HK-2 (cell line): ENCODE results near the gene GOLGB1.
"Not testable (repeated sequence)": the region's sequence is repeated elsewhere in the genome, so short reads cannot be mapped to it uniquely, and the experiment has no call there.

Experiments used
- DNase-seq: peaks from one replicate; pipeline ENCODE4 v3.0.0-alpha.2; 2018; ENCODE audit not compliant: unreplicated experiment

GOLGB1 gene

GRCh38 chr3:121747976-121748375, 1.6 kb downstream of the GOLGB1 start:
- no peak for DNase-seq

DNA sequence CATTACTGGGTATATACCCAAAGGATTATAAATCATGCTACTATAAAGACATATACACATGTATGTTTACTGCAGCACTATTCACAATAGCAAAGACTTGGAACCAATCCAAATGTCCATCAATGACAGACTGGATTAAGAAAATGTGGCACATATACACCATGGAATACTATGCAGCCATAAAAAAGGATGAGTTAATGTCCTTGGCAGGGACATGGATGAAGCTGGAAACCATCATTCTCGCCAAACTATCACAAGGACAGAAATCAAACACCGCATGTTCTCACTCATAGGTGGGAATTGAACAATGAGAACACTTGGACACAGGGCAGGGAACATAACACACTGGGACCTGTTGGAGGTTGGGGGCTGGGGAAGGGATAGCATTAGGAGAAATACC, 6.4 kb downstream of the GOLGB1 start:
- not testable (repeated sequence) for DNase-seq

- no peak for DNase-seq
These were observed 8.6 kb downstream of the GOLGB1 start for GRCh38 chr3:121740896-121741295.

- DNase-seq: no peak
These were observed 9.6 kb downstream of the GOLGB1 start for GRCh38 chr3:121739902-121740301.

DNA sequence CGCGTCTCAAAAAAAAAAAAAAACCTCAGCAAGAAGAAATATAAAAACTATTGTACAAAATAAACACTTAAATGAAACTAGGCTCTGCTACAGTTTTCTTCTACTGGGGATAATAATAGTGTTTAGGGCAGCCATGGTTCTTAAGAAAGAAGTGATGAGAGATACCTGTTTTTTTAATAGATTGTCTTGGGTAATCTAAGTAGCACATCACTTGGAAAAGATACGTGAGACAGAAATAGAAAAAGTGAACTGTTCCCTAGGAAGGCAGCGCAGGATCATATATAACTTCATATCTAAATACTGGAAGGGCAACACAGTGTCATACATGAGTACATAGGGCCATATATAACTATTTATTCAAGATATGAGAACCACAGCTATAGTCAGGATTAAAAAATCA, 11.9 kb downstream of the GOLGB1 start:
- DNase-seq: no peak

GRCh38 chr3:121736112-121736511, 13.4 kb downstream of the GOLGB1 start:
- no peak for DNase-seq

- DNase-seq: no peak
These were observed 14.4 kb downstream of the GOLGB1 start for GRCh38 chr3:121735047-121735696.

DNA sequence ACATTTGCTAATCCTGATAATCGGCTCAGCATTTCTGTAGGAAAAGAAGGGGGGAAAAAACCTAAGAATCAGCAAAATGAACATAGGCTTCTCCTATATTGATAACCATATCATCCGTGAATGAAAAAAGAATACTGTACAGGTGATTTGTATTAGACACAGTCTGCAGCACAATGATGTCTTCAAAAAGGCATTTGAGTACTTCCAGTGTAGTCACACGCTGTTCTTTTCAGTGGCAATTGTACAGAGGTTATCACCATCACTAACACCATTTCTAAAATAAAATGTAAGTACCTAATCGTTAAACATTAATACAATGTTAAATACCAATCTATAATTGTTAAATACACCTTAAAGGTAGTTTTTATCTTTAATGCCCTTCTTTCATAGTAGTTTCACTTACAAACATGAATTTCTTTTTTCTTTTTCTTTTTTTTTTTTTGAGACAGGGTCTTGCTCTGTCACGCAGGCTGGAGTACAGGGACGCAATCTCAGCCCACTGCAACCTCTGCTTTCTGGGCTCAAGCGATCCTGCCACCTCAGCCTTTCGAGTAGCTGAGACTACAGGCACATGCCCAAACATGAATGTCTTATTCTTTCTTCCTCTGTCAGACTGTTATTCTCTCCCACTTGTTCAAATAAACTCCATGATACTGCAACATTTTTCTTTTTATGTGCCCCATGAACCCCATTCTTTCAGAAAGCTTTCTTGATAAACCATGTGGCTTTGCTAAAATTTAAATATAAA, 18.4 kb downstream of the GOLGB1 start:
- no peak for DNase-seq

GRCh38 chr3:121724130-121724529, 25.4 kb downstream of the GOLGB1 start:
- DNase-seq: no peak

DNA sequence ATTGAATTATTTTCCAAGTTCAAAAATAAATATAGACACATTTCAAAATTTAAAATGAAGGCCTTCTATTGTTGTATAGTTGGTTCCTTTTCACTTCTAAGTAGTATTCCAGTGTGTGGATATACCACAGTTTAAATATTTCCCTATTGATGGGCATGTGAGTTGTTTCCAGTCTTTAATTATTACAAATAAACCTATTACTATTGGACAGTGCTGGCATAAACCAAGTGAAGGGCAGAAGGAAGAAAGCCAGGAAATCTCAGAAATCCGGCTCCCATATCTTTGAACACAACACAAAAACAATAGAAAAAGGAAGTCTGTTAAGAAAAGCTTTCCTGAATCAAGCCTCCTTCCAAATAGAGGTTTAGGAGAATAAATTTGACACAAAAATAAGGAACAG, 26.1 kb downstream of the GOLGB1 start:
- no peak for DNase-seq

DNA sequence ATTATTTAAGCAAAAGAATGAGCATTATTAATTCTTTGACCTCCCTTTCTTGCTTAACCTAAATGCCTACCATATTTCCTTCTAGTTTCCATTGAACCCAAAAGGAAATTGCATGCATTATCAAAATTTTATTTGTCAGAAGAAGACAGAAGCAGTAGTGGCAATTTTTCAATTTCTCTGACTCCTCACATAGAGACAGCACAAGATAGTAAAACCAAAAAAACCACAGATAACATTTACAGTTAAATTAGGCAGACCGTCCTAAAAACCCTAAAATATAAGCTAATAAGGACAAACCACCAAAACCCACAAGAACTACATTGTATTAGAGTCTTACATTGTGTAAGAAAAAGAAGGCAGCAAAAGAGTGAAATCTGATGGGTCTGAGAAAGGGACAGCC, 27.1 kb downstream of the GOLGB1 start:
- DNase-seq: no peak

GRCh38 chr3:121720163-121720562, 29.4 kb downstream of the GOLGB1 start:
- DNase-seq: no peak

DNA sequence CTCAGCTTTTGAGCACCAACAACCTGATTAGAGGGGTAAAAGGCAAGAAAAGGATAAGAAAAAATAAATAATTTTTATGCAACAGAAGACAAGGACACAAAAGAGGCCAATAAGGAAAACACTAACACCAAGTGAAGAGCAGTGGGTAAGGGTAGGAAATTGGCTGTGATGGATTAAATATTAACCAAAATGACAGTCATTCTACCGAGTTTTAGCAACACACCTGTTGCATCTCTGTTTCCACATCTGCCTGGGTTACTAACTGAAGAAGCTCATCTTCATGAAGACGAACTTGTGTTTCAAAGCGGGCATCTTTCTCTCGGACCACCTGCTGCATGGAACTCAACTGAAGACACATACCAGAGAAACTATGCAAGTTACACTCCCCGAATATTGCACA, 30.1 kb downstream of the GOLGB1 start:
- DNase-seq: no peak

DNA sequence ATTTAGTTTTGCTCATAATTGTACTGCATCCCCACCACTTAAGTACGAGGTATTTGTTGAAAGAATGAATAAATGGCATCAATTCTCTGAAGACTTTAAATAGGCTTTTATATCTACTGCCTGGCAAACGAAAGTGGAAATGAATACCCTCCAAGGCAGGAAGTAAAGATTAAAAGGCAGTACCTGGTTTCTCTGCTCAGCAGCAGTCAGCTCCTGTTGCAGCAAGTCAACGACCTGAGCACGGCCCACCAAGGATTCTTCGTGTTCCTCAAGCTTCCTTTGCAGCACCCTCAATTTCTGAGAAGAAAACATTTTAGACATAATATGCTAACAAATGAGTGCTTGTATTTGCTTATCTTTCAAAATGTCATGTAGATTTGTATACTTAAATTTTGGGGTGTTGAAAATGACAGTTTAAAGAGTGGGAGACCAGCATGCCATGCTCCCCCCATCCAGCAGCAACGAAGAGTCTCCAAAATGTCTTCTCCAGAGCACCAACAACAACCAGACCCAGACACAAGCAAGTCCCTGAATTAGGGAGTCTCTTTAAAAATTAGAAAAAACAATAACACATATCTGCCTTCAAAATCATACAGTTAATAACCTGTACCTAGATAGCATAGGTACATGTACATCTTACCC, 31.2 kb downstream of the GOLGB1 start:
- DNase-seq: no peak

GRCh38 chr3:121710347-121710746, 39.2 kb downstream of the GOLGB1 start:
- no peak for DNase-seq

- no peak for DNase-seq
These were observed 41.8 kb downstream of the GOLGB1 start for GRCh38 chr3:121707531-121708273.

GRCh38 chr3:121705541-121705940, 44.0 kb downstream of the GOLGB1 start:
- no peak for DNase-seq

GRCh38 chr3:121703973-121704372, 45.6 kb downstream of the GOLGB1 start:
- no peak for DNase-seq

- no peak for DNase-seq
These were observed 50.6 kb downstream of the GOLGB1 start for GRCh38 chr3:121698901-121699300.

DNA sequence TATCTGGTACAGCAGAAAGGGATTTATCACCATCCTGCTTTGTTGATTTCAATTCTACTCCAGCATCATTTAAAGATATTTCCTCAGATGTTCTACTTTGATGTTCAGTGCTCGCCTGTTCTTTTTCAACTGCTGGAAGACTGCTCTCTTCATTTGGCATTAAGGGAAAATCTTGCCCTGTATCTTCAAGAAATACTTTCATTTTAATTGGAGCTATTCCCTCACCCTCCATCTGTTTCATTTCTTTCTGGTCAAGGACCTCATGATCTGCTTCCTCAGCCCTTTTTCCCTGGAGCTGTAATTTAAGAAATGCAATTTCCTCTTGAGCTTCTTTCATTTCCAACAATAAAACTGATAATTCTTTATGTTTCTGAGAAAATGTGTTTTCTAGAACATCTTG, 51.1 kb downstream of the GOLGB1 start:
- DNase-seq: no peak

- no peak for DNase-seq
These were observed 53.4 kb downstream of the GOLGB1 start for GRCh38 chr3:121696186-121696585.

DNA sequence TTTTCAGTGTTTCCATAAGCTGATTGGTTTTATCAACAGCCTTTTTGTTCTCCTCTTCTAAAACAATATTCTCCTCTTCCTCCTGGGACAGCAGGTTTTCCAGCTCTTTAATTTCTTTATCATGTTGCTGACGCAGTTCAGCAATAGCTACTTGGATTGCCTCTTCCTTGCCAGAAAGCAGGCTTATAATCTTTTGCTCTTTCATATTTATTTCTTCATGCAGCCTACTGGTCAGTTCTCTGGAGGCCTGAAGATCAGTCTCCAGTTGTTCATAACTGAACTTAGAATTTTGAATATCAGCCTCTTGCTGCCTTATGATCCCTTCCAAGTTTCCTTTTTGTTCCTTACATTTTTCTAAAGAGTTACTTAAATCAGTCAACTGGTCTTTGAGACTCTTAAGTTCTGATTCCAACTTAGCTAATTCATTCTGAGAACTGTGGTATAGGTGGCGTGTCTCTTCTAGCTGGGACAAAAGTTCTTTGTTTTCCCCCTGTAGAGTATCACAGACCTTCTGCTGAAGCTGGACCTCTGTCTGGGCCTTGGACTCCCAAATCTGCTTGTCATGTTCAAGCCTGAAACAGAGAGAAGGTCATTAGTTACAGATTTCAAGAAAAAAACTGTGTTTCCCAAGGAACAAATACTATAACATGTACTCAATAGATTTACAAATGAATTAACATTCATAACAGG, 57.4 kb downstream of the GOLGB1 start:
- DNase-seq: no peak
